Choroid plexus epithelial cell (primary cell): Measurements from ENCODE around the gene TFR2.

Experiments used
- DNase-seq: peaks from one replicate; pipeline ENCODE4 v3.0.0-alpha.2; 2010; ENCODE audit warnings: low read depth
- H3K4me3 ChIP-seq: 2 replicates; pipeline ENCODE4 v1.5.1; 2011; ENCODE audit warnings: low read depth, mild to moderate bottlenecking, control low read depth, low read length, moderate library complexity
- TF ChIP-seq, protein P1 (sequence below): conservative IDR thresholded peaks from 2 replicates; pipeline ENCODE4 v1.5.1; 2011; ENCODE audit warnings: low read depth, mild to moderate bottlenecking, control low read depth, inconsistent platforms, low read length, moderate library complexity

Gene TFR2

DNA sequence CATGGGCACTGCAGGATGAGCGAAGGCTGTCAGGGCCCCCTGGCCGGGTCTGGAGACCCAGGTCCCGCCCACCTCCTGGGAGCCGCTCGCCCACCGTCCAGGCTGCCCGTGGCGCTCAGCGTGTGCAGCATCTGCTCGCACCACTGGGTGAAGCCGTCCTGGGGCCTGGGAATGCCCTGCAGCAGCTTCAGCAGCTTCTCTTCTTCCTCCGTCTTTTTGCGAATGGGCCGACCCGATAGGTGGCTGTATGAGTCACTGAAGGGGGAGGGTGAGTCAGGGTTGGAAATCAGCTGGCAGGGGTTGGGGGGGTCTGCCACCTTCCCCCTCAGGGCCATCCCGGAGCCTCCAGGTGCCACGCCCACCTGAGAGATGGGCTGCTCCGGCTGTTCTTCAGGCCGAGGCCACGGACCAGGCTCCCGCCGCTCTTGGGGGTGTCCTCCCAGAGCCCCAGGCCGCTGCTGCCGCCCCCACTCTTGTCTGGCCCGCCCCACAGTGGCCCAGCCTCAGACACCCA, 40.9 kb upstream of the TFR2 start:
- TF ChIP-seq, protein P1, sequence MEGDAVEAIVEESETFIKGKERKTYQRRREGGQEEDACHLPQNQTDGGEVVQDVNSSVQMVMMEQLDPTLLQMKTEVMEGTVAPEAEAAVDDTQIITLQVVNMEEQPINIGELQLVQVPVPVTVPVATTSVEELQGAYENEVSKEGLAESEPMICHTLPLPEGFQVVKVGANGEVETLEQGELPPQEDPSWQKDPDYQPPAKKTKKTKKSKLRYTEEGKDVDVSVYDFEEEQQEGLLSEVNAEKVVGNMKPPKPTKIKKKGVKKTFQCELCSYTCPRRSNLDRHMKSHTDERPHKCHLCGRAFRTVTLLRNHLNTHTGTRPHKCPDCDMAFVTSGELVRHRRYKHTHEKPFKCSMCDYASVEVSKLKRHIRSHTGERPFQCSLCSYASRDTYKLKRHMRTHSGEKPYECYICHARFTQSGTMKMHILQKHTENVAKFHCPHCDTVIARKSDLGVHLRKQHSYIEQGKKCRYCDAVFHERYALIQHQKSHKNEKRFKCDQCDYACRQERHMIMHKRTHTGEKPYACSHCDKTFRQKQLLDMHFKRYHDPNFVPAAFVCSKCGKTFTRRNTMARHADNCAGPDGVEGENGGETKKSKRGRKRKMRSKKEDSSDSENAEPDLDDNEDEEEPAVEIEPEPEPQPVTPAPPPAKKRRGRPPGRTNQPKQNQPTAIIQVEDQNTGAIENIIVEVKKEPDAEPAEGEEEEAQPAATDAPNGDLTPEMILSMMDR = no peak
- DNase-seq = peak; percentile 33
- no peak overlapping the region for H3K4me3 ChIP-seq

DNA sequence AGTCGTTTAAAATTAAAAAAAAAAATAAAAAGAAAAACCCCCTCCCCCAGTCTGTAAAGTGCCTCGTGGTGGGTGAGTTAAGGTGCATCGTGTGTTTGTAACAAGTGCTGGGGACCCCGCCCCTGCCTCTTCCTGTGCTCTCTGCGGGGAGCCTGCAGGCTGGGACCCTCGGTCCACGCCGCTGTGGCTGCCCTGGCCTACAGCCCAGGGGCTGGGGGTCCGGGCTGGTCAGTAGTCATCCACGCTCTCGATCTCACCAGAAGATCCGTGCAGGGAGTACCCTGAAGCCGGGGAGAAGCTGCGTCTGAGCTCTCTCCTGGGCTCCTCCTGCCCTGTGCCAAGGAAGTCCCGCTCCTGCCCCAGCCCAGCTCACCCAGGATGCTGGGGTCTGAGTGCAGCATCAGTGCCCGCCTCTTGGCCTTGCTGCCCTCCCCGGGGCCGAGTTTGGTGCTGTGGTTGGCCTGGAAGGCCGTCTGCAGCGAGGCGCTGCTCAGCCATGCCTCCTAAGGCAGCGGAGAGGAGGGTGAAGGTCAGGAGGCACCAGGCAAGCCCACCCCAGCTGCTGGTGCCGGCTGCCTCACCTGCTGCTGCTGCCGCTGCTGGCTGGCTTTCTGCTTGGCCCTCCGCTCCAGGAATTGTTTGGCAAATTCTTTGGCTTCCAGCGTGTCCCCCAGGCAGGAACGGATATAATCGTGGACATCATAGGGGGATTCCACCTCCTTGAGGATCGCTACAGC, 40.3 kb upstream of the TFR2 start:
- TF ChIP-seq, protein P1 = no peak
- no peak for DNase-seq
- H3K4me3 ChIP-seq = no peak overlapping the region

DNA sequence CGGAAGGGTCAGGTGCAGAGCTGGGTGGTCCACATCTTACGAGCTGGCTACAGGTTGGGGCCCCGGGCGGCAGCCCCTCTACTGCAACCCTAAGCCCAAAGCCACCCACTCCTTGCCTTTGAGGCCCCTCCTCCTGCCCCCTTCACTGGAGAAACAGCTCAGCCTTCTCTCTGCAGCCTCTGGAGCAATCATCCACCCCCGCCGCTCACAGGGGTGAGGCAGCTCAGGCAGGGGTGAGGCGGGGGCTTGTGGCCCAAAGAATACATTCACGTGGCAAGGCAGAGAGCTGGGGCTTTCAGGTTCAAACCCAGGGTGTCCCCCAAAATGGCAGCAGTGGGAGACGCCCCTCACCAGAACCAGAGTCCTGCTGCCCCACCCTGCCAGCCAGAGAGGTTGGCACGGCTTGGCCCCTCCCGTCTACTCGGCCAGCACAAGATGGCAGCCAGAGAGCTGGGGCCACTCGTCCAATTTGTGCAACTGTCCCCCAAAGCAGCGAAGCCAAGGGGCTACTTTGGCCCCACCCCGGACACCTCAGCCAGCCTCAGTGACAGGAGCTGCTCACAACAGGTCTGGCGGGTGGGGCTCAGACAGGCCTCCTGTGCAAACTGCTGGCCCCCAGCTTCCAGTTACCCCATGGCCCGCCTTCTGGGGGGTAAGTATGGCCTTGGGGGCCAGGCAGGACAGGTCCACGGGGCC, 39.4 kb upstream of the TFR2 start:
- H3K4me3 ChIP-seq = no peak overlapping the region
- DNase-seq = no peak

DNA sequence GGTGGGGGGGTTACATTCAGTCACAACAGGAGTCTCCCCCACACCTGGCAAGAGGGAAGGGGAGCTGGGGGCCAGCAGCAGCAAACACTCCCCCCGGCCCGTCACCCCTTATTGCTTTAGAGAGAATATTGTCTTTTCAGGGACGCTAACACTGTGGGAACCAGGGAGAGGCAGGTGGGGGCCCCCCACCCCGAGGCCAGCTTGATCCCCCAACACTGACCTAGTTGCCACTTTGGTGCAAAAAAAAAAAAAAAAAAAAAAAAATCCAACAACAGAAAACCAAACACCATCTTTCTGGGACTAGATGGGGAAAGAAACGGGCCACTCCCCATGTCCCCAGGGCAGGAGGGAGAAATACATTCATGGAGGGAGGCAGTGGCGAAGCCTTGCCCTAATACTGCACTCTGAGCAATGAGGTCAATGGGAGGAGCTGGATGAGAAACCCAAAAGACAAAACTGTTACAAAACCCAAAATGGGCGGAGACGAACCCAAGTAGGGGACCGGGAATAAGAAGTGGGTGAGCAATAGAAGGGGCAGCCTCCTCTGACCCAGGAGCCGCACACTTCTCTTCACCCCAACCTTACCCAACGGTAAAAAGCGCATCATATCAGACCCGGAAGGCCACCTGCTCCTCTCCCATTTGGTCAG, 38.7 kb upstream of the TFR2 start:
- no peak overlapping the region for H3K4me3 ChIP-seq
- no peak for DNase-seq
- TF ChIP-seq, protein P1 = no peak

More for the DNA sequence above, 39.4 kb upstream of the TFR2 start:
- TF ChIP-seq, protein P1 = no peak

DNA sequence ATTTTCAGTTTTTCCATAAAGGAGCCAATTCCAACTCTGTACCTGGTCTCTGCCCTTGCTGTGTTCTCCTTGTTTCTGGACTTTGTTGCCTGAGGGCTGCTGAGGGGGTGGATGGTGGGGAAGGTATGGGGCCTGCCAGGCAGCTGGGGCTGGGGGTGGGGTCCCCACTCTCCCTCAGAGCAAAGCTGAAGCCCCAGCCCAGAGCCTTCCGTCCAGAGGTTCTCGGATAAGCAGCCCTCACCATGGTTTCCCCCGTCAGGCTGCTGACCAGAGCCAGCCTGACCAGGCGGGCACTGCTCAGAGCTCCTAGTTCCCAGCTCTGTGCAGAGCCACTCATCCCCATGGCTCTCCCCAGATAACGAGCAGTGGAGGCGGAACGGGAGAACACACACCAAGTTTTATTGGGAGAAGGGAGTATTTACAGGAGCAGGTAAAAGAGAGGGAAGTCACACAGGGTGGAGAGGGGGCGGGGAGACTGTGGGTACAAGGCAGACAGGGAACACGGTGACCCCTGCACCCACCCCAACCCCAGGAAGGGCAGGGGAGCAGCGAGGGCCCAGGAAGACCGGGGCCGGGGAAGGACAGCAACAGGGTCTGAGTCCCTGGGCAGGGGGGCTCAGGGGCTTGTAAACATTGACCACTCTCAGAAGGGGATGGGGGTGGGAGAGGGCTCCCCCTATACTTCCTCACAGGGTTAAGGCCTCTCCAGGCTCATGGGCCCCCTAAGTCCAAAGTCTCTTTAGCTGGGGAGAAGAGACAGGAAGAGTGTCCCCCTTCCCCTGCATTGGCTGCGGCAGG, 38.0 kb upstream of the TFR2 start:
- TF ChIP-seq, protein P1 = no peak
- no peak overlapping the region for H3K4me3 ChIP-seq
- no peak for DNase-seq

DNA sequence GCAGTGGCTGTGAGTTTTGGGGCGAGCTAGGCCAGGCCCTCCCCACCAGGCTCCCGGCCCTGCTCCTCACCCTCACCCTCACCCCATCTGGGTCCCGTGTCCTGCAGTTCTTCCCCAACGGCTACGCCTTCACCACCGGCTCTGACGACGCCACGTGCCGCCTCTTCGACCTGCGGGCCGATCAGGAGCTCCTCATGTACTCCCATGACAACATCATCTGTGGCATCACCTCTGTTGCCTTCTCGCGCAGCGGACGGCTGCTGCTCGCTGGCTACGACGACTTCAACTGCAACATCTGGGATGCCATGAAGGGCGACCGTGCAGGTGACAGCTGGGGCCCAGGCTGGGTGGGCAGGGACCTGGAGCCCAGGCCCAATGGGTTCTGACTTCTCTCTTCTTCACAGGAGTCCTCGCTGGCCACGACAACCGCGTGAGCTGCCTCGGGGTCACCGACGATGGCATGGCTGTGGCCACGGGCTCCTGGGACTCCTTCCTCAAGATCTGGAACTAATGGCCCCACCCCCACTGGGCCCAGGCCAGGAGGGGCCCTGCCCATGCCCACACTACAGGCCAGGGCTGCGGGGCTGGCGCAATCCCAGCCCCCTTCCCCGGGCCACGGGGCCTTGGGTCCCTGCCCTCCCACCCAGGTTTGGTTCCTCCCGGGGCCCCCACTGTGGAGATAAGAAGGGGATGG, 37.1 kb upstream of the TFR2 start:
- no peak overlapping the region for H3K4me3 ChIP-seq
- TF ChIP-seq, protein P1 = no peak
- DNase-seq = no peak
